Tibial nerve (tissue), 4 donors: ENCODE results near the gene ATP11A.

Source experiments
- EP300 ChIP-seq, 2 donors: sonication (generic); formaldehyde crosslinking; IDR thresholded peaks; one replicate each; pipeline ENCODE4 v1.6.1; 2017; ENCODE audit warnings: antibody characterized with exemption in 2 of 2, mild to moderate bottlenecking in 1 of 2
- POLR2A ChIP-seq, 2 donors: fragments of 450-650 bp; IDR thresholded peaks; one replicate each; pipeline ENCODE4 v1.6.1; 2017; ENCODE audit warnings: antibody characterized with exemption in 2 of 2, mild to moderate bottlenecking in 2 of 2, moderate library complexity in 2 of 2
- TF ChIP-seq, protein P1 (sequence below), 5 experiments: fragments of 200-600 bp in 3 of 5; fragments of 450-650 bp in 2 of 5; sonication (generic) in 3 of 5; IDR thresholded peaks; one replicate each; pipeline ENCODE4 v1.5.1; 2016 to 2019; ENCODE audit warnings: antibody characterized with exemption in 5 of 5, mild to moderate bottlenecking in 3 of 5, moderate library complexity in 2 of 5

DNA sequence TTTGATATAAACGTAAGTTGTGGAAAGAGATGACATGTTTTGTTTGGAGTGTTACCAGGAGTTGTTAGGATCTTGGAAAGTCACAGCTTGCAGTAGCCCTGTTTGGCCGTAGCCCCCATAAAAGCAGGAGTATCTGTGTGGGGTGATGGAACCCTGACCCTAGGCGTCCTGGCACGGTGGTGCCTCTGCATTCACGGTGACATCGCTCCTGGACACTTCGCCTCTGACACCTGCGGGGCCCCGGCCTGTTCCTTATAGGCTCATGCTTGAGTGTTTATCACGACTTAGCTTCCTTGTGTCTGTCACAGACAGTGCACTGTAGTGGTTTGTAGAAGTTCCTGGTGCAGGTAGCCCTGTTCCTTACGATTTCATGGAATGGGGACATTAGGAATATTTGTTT lies 74.2 kb downstream of the ATP11A start:
- TF ChIP-seq, protein P1, sequence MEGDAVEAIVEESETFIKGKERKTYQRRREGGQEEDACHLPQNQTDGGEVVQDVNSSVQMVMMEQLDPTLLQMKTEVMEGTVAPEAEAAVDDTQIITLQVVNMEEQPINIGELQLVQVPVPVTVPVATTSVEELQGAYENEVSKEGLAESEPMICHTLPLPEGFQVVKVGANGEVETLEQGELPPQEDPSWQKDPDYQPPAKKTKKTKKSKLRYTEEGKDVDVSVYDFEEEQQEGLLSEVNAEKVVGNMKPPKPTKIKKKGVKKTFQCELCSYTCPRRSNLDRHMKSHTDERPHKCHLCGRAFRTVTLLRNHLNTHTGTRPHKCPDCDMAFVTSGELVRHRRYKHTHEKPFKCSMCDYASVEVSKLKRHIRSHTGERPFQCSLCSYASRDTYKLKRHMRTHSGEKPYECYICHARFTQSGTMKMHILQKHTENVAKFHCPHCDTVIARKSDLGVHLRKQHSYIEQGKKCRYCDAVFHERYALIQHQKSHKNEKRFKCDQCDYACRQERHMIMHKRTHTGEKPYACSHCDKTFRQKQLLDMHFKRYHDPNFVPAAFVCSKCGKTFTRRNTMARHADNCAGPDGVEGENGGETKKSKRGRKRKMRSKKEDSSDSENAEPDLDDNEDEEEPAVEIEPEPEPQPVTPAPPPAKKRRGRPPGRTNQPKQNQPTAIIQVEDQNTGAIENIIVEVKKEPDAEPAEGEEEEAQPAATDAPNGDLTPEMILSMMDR (IDR thresholded peaks at IDR 0.05), result no peak
- no peak for TF ChIP-seq POLR2A (IDR thresholded peaks at IDR 0.05)
- no peak for TF ChIP-seq EP300 (IDR thresholded peaks at IDR 0.05)
